ENCODE measurements around the gene ADGRL3. TPM values are rescaled to one million over a fixed set of nuclear protein-coding genes. Genes with fewer than 3 reads are reported as not detected.

The ADGRL3 gene
- total RNA-seq, 1 donor = under 0.01 TPM

DNA sequence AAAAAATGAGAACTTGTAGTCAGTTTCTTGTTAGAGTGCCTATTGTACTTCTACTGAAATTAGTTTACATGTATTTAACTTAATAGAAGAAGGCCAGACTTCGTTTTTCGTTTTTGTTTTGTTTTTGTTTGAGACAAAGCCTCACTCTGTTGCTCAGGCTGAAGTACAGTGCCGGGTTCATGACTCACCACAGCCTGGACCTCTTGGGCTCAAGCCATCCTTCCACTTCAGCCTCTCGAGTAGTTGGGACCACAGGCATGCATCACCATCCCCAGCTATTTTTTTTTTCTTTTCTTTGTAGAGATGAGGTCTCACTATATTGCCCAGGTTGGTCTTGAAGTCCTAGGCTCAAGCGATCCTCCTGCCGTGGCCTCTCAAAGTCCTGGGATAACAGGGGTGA is 793.9 kb downstream of the ADGRL3 start:
- no peak for DNase-seq (ENCODE audit: low read depth)
- no peak overlapping the region for H3K4me3 ChIP-seq (ENCODE audit: low read depth, low read length)
- TF ChIP-seq, protein P1, sequence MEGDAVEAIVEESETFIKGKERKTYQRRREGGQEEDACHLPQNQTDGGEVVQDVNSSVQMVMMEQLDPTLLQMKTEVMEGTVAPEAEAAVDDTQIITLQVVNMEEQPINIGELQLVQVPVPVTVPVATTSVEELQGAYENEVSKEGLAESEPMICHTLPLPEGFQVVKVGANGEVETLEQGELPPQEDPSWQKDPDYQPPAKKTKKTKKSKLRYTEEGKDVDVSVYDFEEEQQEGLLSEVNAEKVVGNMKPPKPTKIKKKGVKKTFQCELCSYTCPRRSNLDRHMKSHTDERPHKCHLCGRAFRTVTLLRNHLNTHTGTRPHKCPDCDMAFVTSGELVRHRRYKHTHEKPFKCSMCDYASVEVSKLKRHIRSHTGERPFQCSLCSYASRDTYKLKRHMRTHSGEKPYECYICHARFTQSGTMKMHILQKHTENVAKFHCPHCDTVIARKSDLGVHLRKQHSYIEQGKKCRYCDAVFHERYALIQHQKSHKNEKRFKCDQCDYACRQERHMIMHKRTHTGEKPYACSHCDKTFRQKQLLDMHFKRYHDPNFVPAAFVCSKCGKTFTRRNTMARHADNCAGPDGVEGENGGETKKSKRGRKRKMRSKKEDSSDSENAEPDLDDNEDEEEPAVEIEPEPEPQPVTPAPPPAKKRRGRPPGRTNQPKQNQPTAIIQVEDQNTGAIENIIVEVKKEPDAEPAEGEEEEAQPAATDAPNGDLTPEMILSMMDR (IDR thresholded peaks at IDR 0.05; ENCODE audit: insufficient read depth, low read length) = no peak

GRCh38 chr4:61995717-61996340 is 795.7 kb downstream of the ADGRL3 start:
- no peak for DNase-seq (ENCODE audit: low read depth)
- H3K4me3 ChIP-seq (ENCODE audit: low read depth, low read length) = no peak overlapping the region
- TF ChIP-seq, protein P1 (IDR thresholded peaks at IDR 0.05; ENCODE audit: insufficient read depth, low read length) = no peak

- no peak overlapping the region for H3K4me3 ChIP-seq (ENCODE audit: low read depth, low read length)
- TF ChIP-seq, protein P1 (IDR thresholded peaks at IDR 0.05; ENCODE audit: insufficient read depth, low read length) = no peak
- no peak for DNase-seq (ENCODE audit: low read depth)
Observed at GRCh38 chr4:61996943-61997342, 796.8 kb downstream of the ADGRL3 start.

DNA sequence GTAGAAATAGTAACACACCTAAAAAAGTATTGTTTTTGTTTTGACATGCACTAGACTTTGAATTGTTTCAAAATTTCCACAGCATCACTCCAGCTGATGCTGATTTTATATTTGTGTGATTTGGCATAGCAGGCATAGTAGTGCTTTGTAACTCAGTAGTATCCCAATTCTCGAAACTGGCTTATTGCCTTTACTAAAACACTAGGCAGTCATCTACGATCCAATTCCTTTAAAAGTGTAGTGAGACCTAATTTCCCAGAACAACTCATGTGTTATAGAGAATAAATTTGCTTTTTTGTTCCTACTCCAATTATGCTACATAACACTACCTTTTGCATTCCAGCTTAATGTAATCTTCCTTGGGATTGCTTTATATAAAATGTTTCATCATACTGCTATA is 797.7 kb downstream of the ADGRL3 start:
- H3K4me3 ChIP-seq (ENCODE audit: low read depth, low read length) = no peak overlapping the region
- DNase-seq (ENCODE audit: low read depth) = no peak
- TF ChIP-seq, protein P1 (IDR thresholded peaks at IDR 0.05; ENCODE audit: insufficient read depth, low read length) = no peak

DNA sequence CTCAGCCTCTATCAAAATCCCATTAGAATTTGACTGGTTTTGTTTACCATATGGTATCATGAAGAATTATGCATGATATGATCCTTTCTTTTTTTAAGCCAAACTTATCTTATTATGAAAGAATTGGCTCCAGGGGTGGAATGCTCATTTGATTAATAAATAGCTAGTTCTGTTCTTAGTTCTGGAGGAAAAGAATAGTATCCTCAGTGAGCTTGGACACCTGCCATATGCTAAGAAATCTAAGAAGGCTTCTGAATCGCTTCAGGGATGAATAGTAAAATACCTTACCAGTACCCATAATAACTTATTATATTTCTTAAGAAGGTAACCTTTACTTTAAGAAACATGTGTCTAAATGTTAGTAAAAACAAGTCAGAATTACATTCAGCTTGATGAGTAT is 803.6 kb downstream of the ADGRL3 start:
- DNase-seq (ENCODE audit: low read depth) = no peak
- TF ChIP-seq, protein P1 (IDR thresholded peaks at IDR 0.05; ENCODE audit: insufficient read depth, low read length) = no peak
- no peak overlapping the region for H3K4me3 ChIP-seq (ENCODE audit: low read depth, low read length)

DNA sequence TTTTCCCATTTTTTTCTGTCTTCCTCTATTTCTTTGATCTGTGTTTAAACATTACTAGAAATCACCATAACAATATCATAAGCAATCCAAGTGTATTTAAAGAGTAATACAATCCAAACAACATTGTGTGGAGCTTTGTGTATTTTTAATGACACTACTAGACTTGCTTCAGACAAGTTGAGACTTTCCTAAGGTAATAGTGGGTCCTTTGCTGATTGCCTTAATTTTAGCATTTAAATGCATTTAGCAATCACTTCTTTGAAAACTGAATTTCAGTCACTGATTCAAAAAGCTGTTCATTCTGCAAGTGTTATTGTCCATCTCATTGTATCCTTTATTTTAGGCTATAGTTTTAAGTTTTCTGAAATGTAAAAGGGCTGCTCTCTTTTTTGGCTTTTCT is 804.8 kb downstream of the ADGRL3 start:
- no peak for DNase-seq (ENCODE audit: low read depth)
- TF ChIP-seq, protein P1 (IDR thresholded peaks at IDR 0.05; ENCODE audit: insufficient read depth, low read length) = no peak
- no peak overlapping the region for H3K4me3 ChIP-seq (ENCODE audit: low read depth, low read length)

GRCh38 chr4:62006108-62006507 is 806.0 kb downstream of the ADGRL3 start:
- no peak for DNase-seq (ENCODE audit: low read depth)
- TF ChIP-seq, protein P1 (IDR thresholded peaks at IDR 0.05; ENCODE audit: insufficient read depth, low read length) = no peak
- H3K4me3 ChIP-seq (ENCODE audit: low read depth, low read length) = no peak overlapping the region
